ENCODE results near the gene LDLRAD3.
A peak's percentile ranks its signal among the peaks of the same experiment; 100 is the strongest.

LDLRAD3 gene

GRCh38 chr11:36105743-36106581 lies 162.1 kb downstream of the LDLRAD3 start:
- DNase-seq (ENCODE audit: low spot score), result no peak

- DNase-seq (ENCODE audit: low spot score), result no peak
Measured at GRCh38 chr11:36107547-36107946, 163.7 kb downstream of the LDLRAD3 start.

- DNase-seq (ENCODE audit: low spot score), result no peak
Measured at GRCh38 chr11:36108881-36109589, 165.2 kb downstream of the LDLRAD3 start.

GRCh38 chr11:36109590-36109849 lies 165.7 kb downstream of the LDLRAD3 start:
- no peak for DNase-seq (ENCODE audit: low spot score)

GRCh38 chr11:36109850-36110606 lies 166.2 kb downstream of the LDLRAD3 start:
- no peak for DNase-seq (ENCODE audit: low spot score)

- DNase-seq (ENCODE audit: low spot score), result no peak
Measured at GRCh38 chr11:36110668-36111410, 167.0 kb downstream of the LDLRAD3 start.

GRCh38 chr11:36114095-36114494 lies 170.2 kb downstream of the LDLRAD3 start:
- DNase-seq (ENCODE audit: low spot score), result no peak

GRCh38 chr11:36115378-36115801 lies 171.5 kb downstream of the LDLRAD3 start:
- no peak for DNase-seq (ENCODE audit: low spot score)

- no peak for DNase-seq (ENCODE audit: low spot score)
Measured at GRCh38 chr11:36116161-36116560, 172.3 kb downstream of the LDLRAD3 start.

- no peak for DNase-seq (ENCODE audit: low spot score)
Measured at GRCh38 chr11:36118084-36118483, 174.2 kb downstream of the LDLRAD3 start.

- no peak for DNase-seq (ENCODE audit: low spot score)
Measured at GRCh38 chr11:36119300-36119699, 175.4 kb downstream of the LDLRAD3 start.

- DNase-seq (ENCODE audit: low spot score), result no peak
Measured at GRCh38 chr11:36121054-36121453, 177.2 kb downstream of the LDLRAD3 start.

- no peak for DNase-seq (ENCODE audit: low spot score)
Measured at GRCh38 chr11:36122671-36123070, 178.8 kb downstream of the LDLRAD3 start.

- DNase-seq (ENCODE audit: low spot score), result no peak
Measured at GRCh38 chr11:36123336-36124101, 179.7 kb downstream of the LDLRAD3 start.

- DNase-seq (ENCODE audit: low spot score), result no peak
Measured at GRCh38 chr11:36126678-36127077, 182.8 kb downstream of the LDLRAD3 start.

GRCh38 chr11:36127550-36127949 lies 183.7 kb downstream of the LDLRAD3 start:
- DNase-seq (ENCODE audit: low spot score), result no peak

GRCh38 chr11:36129955-36130354 lies 186.1 kb downstream of the LDLRAD3 start:
- no peak for DNase-seq (ENCODE audit: low spot score)

- DNase-seq (ENCODE audit: low spot score), result no peak
Measured at GRCh38 chr11:36130401-36130800, 186.5 kb downstream of the LDLRAD3 start.

- peak; percentile 72 for DNase-seq (ENCODE audit: low spot score)
Measured at GRCh38 chr11:36131721-36132397, 188.0 kb downstream of the LDLRAD3 start.

GRCh38 chr11:36132940-36133339 lies 189.1 kb downstream of the LDLRAD3 start:
- DNase-seq (ENCODE audit: low spot score), result no peak

GRCh38 chr11:36135076-36135475 lies 191.2 kb downstream of the LDLRAD3 start:
- no peak for DNase-seq (ENCODE audit: low spot score)
